ENCODE data around the gene AMDHD2.

The AMDHD2 gene

GRCh38 chr16:2498531-2499253 lies 21.5 kb upstream of the AMDHD2 start:
- peaks cover 7% of the 10 kb centered on the region for H3K4me1 ChIP-seq (ENCODE audit: control insufficient read depth, insufficient read depth, low read length)
- peaks cover 0 to 39% of the 10 kb centered on the region in 2 experiments; a peak in 1 of 3 replicates for H3K36me3 ChIP-seq (ENCODE audit: control insufficient read depth in 2 of 2, insufficient read depth in 1 of 2, low read length in 2 of 2)
- POLR2A ChIA-PET, result no interaction called here
- TF ChIP-seq HOXA7 (CRISPR knock-in tag; IDR thresholded peaks at IDR 0.05; ENCODE audit: borderline replicate concordance) (no peak), ZNF600 (tag by site-specific recombination; IDR thresholded peaks at IDR 0.05) (peak; percentile 44; the same call in 1 of the 2 replicates), ZNF148 (tag by site-specific recombination; IDR thresholded peaks at IDR 0.05; ENCODE audit: borderline replicate concordance) (no peak), ZNF398 (tag by site-specific recombination; IDR thresholded peaks at IDR 0.05) (no peak), GLIS1 (tag by site-specific recombination; IDR thresholded peaks at IDR 0.05) (peak; percentile 55), ZIC2 (tag by site-specific recombination; IDR thresholded peaks at IDR 0.05) (peak; percentile 23; the same call in 1 of the 2 replicates), PBX3 (CRISPR knock-in tag; IDR thresholded peaks at IDR 0.05) (no peak), ZNF366 (tag by site-specific recombination; conservative IDR thresholded peaks at IDR 0.05) (no peak), ZNF596 (tag by site-specific recombination; IDR thresholded peaks at IDR 0.05) (no peak), SALL2 (tag by site-specific recombination; IDR thresholded peaks at IDR 0.05; ENCODE audit: borderline replicate concordance) (no peak), ZNF645 (tag by site-specific recombination; IDR thresholded peaks at IDR 0.05) (no peak), ZNF121 (tag by site-specific recombination; IDR thresholded peaks at IDR 0.05) (no peak)
- CTCF ChIA-PET, result no interaction called here
- H3K4me3 ChIP-seq (ENCODE audit: low read depth, low read length), result no peak overlapping the region
- H3K27ac ChIP-seq (ENCODE audit: extremely low read depth, low read depth, low read length), result no peak overlapping the region
- no peaks in the 10 kb centered on the region for H3K9me3 ChIP-seq (ENCODE audit: control insufficient read depth, insufficient read depth, low read depth, low read length)

GRCh38 chr16:2499454-2499853 lies 20.7 kb upstream of the AMDHD2 start:
- ChIA-PET POLR2A (interaction anchor here (0.6 kb wide), 1 partner anchor 44 kb away, joined by 3 read pairs; no protein-coding TSS in a partner anchor), CTCF (interaction anchor here (2.6 kb wide), 1 partner anchor 304 kb away, joined by 28 read pairs; the partner anchor contains the start of gene CASKIN1)
- Histone ChIP-seq H3K4me1 (ENCODE audit: control insufficient read depth, insufficient read depth, low read length) (peaks cover 7% of the 10 kb centered on the region), H3K4me3 (ENCODE audit: low read depth, low read length) (no peak overlapping the region), H3K36me3 (ENCODE audit: control insufficient read depth in 2 of 2, insufficient read depth in 1 of 2, low read length in 2 of 2) (peaks cover 0 to 39% of the 10 kb centered on the region in 2 experiments; a peak in 1 of 3 replicates), H3K9me3 (ENCODE audit: control insufficient read depth, insufficient read depth, low read depth, low read length) (no peaks in the 10 kb centered on the region), H3K27ac (ENCODE audit: extremely low read depth, low read depth, low read length) (no peak overlapping the region)
- TF ChIP-seq ZNF155 (tag by site-specific recombination; IDR thresholded peaks at IDR 0.05) (no peak), ZNF792 (tag by site-specific recombination; IDR thresholded peaks at IDR 0.05) (no peak), ZNF350 (tag by site-specific recombination; IDR thresholded peaks at IDR 0.05) (no peak), KLF1 (tag by site-specific recombination; IDR thresholded peaks at IDR 0.05) (no peak), ZNF404 (tag by site-specific recombination; IDR thresholded peaks at IDR 0.05) (no peak), AEBP2 (tag by site-specific recombination; IDR thresholded peaks at IDR 0.05; ENCODE audit: borderline replicate concordance) (no peak), SCRT1 (tag by site-specific recombination; IDR thresholded peaks at IDR 0.05; ENCODE audit: borderline replicate concordance) (no peak), ZNF184 (tag by site-specific recombination; IDR thresholded peaks at IDR 0.05) (no peak), ZNF701 (tag by site-specific recombination; IDR thresholded peaks at IDR 0.05) (no peak), ZNF561 (tag by site-specific recombination; IDR thresholded peaks at IDR 0.05; ENCODE audit: borderline replicate concordance) (no peak), ZBTB7A (tag by site-specific recombination; IDR thresholded peaks at IDR 0.05; ENCODE audit: low read depth) (no peak), ZNF513 (tag by site-specific recombination; IDR thresholded peaks at IDR 0.05) (no peak), ZNF623 (tag by site-specific recombination; IDR thresholded peaks at IDR 0.05) (no peak)
